Measurements from ENCODE around the gene SLC38A6. TPM values are rescaled to one million over a fixed set of nuclear protein-coding genes. Genes with fewer than 3 reads are reported as not detected.

The SLC38A6 gene
- total and polyA plus RNA-seq, 2 of the 13 experiments (the other 11 are each of a cell fraction or from before 2014, with no cell fraction given), result 6.9 to 22.1 TPM

DNA sequence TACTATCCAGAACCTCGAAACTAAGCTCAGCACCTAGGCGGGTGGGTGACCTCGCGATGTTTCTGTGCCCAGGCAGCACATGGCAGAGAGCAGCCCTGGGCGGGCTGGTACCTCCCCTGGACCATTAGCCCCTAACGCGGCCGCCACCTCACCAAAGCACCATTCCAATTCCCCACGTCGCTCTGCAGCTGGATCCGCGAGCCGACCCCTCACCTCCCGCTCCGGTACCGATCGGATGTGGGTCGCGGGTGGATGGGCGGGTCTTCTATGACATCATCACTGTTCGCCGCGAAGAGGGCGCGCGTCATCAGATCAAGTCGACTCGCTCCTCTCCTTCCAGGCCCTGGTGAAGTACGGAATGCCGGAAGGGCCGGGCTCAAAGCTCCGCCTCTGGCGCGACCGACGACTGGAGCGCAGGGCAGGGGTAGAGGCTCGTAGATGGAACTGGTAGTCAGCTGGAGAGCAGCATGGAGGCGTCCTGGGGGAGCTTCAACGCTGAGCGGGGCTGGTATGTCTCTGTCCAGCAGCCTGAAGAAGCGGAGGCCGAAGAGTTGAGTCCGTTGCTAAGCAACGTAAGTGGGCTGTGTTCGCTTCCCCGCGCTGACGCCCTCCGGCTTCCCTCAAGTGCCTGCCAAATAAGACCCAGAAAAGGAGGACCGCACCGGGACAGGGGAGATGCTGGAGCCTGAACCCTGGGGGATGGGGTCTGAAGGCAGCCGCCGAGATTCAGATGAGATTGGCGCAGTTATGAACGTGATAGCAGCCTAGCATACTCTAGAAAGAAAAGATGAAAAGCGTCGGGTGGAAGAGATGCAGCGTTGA is at the start of gene SLC38A6, which contains the start of gene TRMT5 (continued):
- TF ChIP-seq ZNF24 (IDR thresholded peaks at IDR 0.05) (no peak), ATF7-NPFF (CRISPR knock-in tag; IDR thresholded peaks at IDR 0.05; ENCODE audit: low read depth) (no peak), GABPB1 (CRISPR knock-in tag; IDR thresholded peaks at IDR 0.05) (peak; percentile 91), E2F5 (CRISPR knock-in tag; conservative IDR thresholded peaks at IDR 0.05) (no peak), TFDP1 (CRISPR knock-in tag; IDR thresholded peaks at IDR 0.05; ENCODE audit: borderline replicate concordance) (peak; percentile 74; the same call in 1 of the 2 replicates), AHR (CRISPR knock-in tag; IDR thresholded peaks at IDR 0.05) (0 out of 2 replicates have a peak, but pooled peaks have one; percentile 16), MXD3 (CRISPR knock-in tag; IDR thresholded peaks at IDR 0.05) (peak; percentile 79), PRPF4 (IDR thresholded peaks at IDR 0.05; ENCODE audit: low read depth, low read length, poor library complexity, severe bottlenecking) (no peak), RBFOX2 (IDR thresholded peaks at IDR 0.05; ENCODE audit: low read depth, low read length) (peak; percentile 84), MYNN (CRISPR knock-in tag; IDR thresholded peaks at IDR 0.05; ENCODE audit: low read depth) (no peak), TCF7L2 (IDR thresholded peaks at IDR 0.05; ENCODE audit: low read depth, low read length) (no peak), ZNF431 (CRISPR knock-in tag; IDR thresholded peaks at IDR 0.05; ENCODE audit: borderline replicate concordance, low read depth) (0 out of 2 replicates have a peak, but pooled peaks have one; percentile 42), ZNF160 (CRISPR knock-in tag; IDR thresholded peaks at IDR 0.05) (0 out of 2 replicates have a peak, but pooled peaks have one; percentile 29), FOSL1 (CRISPR knock-in tag; IDR thresholded peaks at IDR 0.05; ENCODE audit: borderline replicate concordance) (no peak), SP1 (IDR thresholded peaks at IDR 0.05) (no peak), SP1 (CRISPR knock-in tag; IDR thresholded peaks at IDR 0.05) (peak; percentile 91)
- TF ChIP-seq, protein P1, sequence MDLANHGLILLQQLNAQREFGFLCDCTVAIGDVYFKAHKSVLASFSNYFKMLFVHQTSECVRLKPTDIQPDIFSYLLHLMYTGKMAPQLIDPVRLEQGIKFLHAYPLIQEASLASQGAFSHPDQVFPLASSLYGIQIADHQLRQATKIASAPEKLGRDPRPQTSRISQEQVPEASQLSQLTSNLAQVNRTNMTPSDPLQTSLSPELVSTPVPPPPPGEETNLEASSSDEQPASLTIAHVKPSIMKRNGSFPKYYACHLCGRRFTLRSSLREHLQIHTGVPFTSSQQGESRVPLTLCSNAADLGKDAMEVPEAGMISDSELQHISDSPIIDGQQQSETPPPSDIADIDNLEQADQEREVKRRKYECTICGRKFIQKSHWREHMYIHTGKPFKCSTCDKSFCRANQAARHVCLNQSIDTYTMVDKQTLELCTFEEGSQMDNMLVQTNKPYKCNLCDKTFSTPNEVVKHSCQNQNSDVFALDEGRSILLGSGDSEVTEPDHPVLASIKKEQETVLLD (CRISPR knock-in tag; IDR thresholded peaks at IDR 0.05; ENCODE audit: low read depth), result no peak
- TF ChIP-seq, protein P2, sequence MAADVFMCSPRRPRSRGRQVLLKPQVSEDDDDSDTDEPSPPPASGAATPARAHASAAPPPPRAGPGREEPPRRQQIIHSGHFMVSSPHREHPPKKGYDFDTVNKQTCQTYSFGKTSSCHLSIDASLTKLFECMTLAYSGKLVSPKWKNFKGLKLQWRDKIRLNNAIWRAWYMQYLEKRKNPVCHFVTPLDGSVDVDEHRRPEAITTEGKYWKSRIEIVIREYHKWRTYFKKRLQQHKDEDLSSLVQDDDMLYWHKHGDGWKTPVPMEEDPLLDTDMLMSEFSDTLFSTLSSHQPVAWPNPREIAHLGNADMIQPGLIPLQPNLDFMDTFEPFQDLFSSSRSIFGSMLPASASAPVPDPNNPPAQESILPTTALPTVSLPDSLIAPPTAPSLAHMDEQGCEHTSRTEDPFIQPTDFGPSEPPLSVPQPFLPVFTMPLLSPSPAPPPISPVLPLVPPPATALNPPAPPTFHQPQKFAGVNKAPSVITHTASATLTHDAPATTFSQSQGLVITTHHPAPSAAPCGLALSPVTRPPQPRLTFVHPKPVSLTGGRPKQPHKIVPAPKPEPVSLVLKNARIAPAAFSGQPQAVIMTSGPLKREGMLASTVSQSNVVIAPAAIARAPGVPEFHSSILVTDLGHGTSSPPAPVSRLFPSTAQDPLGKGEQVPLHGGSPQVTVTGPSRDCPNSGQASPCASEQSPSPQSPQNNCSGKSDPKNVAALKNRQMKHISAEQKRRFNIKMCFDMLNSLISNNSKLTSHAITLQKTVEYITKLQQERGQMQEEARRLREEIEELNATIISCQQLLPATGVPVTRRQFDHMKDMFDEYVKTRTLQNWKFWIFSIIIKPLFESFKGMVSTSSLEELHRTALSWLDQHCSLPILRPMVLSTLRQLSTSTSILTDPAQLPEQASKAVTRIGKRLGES (CRISPR knock-in tag; IDR thresholded peaks at IDR 0.05; ENCODE audit: borderline replicate concordance), result no peak
- TF ChIP-seq, protein P3, sequence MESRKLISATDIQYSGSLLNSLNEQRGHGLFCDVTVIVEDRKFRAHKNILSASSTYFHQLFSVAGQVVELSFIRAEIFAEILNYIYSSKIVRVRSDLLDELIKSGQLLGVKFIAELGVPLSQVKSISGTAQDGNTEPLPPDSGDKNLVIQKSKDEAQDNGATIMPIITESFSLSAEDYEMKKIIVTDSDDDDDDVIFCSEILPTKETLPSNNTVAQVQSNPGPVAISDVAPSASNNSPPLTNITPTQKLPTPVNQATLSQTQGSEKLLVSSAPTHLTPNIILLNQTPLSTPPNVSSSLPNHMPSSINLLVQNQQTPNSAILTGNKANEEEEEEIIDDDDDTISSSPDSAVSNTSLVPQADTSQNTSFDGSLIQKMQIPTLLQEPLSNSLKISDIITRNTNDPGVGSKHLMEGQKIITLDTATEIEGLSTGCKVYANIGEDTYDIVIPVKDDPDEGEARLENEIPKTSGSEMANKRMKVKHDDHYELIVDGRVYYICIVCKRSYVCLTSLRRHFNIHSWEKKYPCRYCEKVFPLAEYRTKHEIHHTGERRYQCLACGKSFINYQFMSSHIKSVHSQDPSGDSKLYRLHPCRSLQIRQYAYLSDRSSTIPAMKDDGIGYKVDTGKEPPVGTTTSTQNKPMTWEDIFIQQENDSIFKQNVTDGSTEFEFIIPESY (CRISPR knock-in tag; IDR thresholded peaks at IDR 0.05), result peak; percentile 44; the same call in 1 of the 2 replicates

All from HepG2 (cell line).